Osteoblast (primary cell): ENCODE data around the gene SGK2. TPM values are rescaled to one million over a fixed set of nuclear protein-coding genes. Genes with fewer than 3 reads are reported as not detected.
A peak's percentile ranks its signal among the peaks of the same experiment; 100 is the strongest.

ENCODE experiments used
- DNase-seq: peaks from one replicate; pipeline ENCODE4 v3.0.0; 2011; ENCODE audit warnings: low spot score, mixed read lengths; ENCODE audit not compliant: insufficient read length; ENCODE audit errors: missing footprints
- H2AFZ ChIP-seq: 2 replicates; pipeline ENCODE4 v1.6.0; 2011; ENCODE audit warnings: mild to moderate bottlenecking, low read length
- H3K27ac ChIP-seq: 2 replicates; pipeline ENCODE4 v1.5.1; 2011; ENCODE audit warnings: mild to moderate bottlenecking, low read depth, low read length, moderate library complexity
- H3K27me3 ChIP-seq: 2 replicates; pipeline ENCODE4 v1.6.0; 2012; ENCODE audit warnings: mild to moderate bottlenecking, control low read depth, inconsistent platforms, low read length, moderate library complexity; ENCODE audit not compliant: insufficient read depth
- H3K36me3 ChIP-seq: 2 replicates; pipeline ENCODE4 v1.5.1; 2011; ENCODE audit warnings: mild to moderate bottlenecking, low read length, control low read depth, moderate library complexity; ENCODE audit not compliant: insufficient read depth
- H3K4me1 ChIP-seq: 2 replicates; pipeline ENCODE4 v1.5.1; 2011; ENCODE audit warnings: mild to moderate bottlenecking, low read length, control low read depth, moderate library complexity; ENCODE audit not compliant: insufficient read depth
- H3K4me2 ChIP-seq: 2 replicates; pipeline ENCODE4 v1.6.0; 2011; ENCODE audit warnings: mild to moderate bottlenecking, low read length; ENCODE audit not compliant: insufficient read depth
- H3K4me3 ChIP-seq: fragments of 200-600 bp; sonication (generic); 3 replicates; pipeline ENCODE4 v1.5.1; 2012; ENCODE audit warnings: mild to moderate bottlenecking, low read length, inconsistent platforms; ENCODE audit not compliant: insufficient read depth
- H3K79me2 ChIP-seq: 2 replicates; pipeline ENCODE4 v1.6.0; 2012; ENCODE audit warnings: mild to moderate bottlenecking, low read length, control low read depth, inconsistent platforms; ENCODE audit not compliant: insufficient read depth
- H3K9me3 ChIP-seq: 2 replicates; pipeline ENCODE4 v1.5.1; 2011; ENCODE audit warnings: low read depth, low read length, control low read depth
- H4K20me1 ChIP-seq: 2 replicates; pipeline ENCODE4 v1.6.0; 2012; ENCODE audit warnings: mild to moderate bottlenecking, low read length, control low read depth; ENCODE audit not compliant: insufficient read depth
- CTCF ChIP-seq: IDR thresholded peaks from 2 replicates; pipeline ENCODE4 v1.5.1; 2011; ENCODE audit warnings: mild to moderate bottlenecking, low read depth, low read length, moderate library complexity; ENCODE audit errors: extremely low read depth
- total RNA-seq: library from RNA; depleted of rRNA; stranded (reverse); fragments of >200 nt; gene quantifications from 2 replicates; pipeline ENCODE4 v1.2.3, GENCODE V29; 2012

Gene SGK2
- total RNA-seq, 1 donor = under 0.01 TPM

DNA sequence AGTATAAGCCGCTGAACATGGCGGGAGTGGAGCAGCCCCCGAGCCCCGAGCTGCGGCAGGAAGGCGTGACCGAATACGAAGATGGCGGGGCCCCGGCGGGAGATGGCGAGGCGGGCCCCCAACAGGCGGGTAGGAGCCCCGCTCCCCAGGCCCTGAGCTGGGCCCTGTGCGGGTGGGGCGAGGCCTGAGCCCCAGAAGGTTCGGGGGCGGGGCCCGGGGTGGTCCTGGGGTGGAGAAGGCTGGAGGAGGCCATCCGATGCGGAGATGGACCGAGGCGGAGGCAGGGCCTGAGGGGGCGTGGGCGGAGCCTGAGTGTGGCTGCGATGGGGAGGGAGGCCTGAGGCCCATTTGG is 44.2 kb upstream of the SGK2 start:
- no peaks in the 10 kb centered on the region for H4K20me1 ChIP-seq
- no peaks in the 10 kb centered on the region for H3K9me3 ChIP-seq
- peak overlapping the region; percentile 86 for H3K4me2 ChIP-seq

DNA sequence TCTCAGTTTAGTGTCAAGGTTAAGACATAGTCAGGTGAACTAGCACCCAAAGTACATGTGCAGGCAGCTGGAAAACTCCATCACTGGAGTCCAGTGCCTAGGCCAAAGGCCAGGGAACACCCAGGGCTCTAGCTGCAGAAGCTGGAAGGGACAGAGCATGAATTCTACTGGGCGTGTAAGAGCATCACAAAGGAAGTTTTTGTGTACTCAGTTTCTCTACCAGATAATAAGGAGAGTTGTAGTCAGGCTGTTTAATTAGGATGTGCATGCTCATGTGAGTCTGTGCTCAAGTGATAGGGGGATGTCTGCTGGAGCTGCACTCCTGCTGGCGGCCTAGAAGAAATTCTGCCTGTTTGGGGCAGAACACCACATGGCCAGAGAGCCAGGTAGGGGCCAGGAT is 43.2 kb upstream of the SGK2 start:
- H3K4me2 ChIP-seq = no peak overlapping the region
- peaks cover 5% of the 10 kb centered on the region for H3K4me1 ChIP-seq
- no peaks in the 10 kb centered on the region for H3K79me2 ChIP-seq
- no peak overlapping the region for H3K27ac ChIP-seq
- no peak overlapping the region for H3K4me3 ChIP-seq
- H4K20me1 ChIP-seq = no peaks in the 10 kb centered on the region
- H3K36me3 ChIP-seq = no peaks in the 10 kb centered on the region
- no peak overlapping the region for H2AFZ ChIP-seq
- no peak for DNase-seq
- no peaks in the 10 kb centered on the region for H3K27me3 ChIP-seq
- TF ChIP-seq CTCF = no peak
- no peaks in the 10 kb centered on the region for H3K9me3 ChIP-seq

More for the DNA sequence above, 44.2 kb upstream of the SGK2 start:
- no peak for TF ChIP-seq CTCF
- Histone ChIP-seq H3K4me1 (peaks cover 5% of the 10 kb centered on the region), H3K79me2 (no peaks in the 10 kb centered on the region), H3K27me3 (no peaks in the 10 kb centered on the region), H3K27ac (no peak overlapping the region), H3K4me3 (peak overlapping the region; percentile 77), H3K36me3 (no peaks in the 10 kb centered on the region), H2AFZ (peak overlapping the region; percentile 93)
- no peak for DNase-seq

DNA sequence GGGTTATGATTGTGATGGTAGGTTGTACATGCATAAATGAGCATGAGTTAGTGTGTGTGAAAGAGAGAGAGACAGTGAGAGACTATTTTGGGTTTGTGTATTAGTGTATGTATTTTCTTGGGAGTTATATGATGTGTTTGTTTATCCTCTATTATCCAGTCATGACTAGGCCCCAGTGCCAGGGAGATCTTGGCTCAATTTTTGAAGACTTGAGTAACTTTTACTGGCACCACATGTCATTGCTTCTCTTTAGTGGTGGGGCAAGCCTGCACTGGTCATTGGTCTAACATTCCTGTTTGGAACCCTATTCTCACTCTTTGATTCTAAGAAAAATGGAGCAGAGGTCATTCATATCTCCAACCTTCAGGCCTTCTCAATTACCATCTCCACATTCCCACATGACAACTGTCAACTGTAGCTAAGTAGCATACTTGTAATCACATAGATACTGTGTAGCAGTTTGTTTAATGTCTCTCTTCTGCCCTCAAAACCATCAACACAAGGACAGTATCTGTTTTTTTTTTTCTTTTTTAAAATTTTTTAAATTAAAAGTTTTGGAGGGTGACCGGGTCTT is 42.5 kb upstream of the SGK2 start:
- no peaks in the 10 kb centered on the region for H3K79me2 ChIP-seq
- peaks cover 5% of the 10 kb centered on the region for H3K4me1 ChIP-seq
- no peak overlapping the region for H2AFZ ChIP-seq
- no peak for TF ChIP-seq CTCF
- H3K9me3 ChIP-seq = no peaks in the 10 kb centered on the region
- H4K20me1 ChIP-seq = no peaks in the 10 kb centered on the region
- H3K4me2 ChIP-seq = no peak overlapping the region
- DNase-seq = no peak
- no peak overlapping the region for H3K27ac ChIP-seq
- H3K36me3 ChIP-seq = no peaks in the 10 kb centered on the region
- no peaks in the 10 kb centered on the region for H3K27me3 ChIP-seq
- no peak overlapping the region for H3K4me3 ChIP-seq

- H2AFZ ChIP-seq = no peak overlapping the region
- TF ChIP-seq CTCF = no peak
- no peaks in the 10 kb centered on the region for H4K20me1 ChIP-seq
- no peaks in the 10 kb centered on the region for H3K9me3 ChIP-seq
- no peaks in the 10 kb centered on the region for H3K79me2 ChIP-seq
- H3K27ac ChIP-seq = no peak overlapping the region
- H3K27me3 ChIP-seq = no peaks in the 10 kb centered on the region
- no peak for DNase-seq
- no peaks in the 10 kb centered on the region for H3K36me3 ChIP-seq
- no peaks in the 10 kb centered on the region for H3K4me1 ChIP-seq
- H3K4me3 ChIP-seq = no peak overlapping the region
- H3K4me2 ChIP-seq = no peak overlapping the region
These were observed 38.7 kb upstream of the SGK2 start for GRCh38 chr20:43520074-43520630.
